Measurements from ENCODE around the gene SCARB1. TPM values are rescaled to one million over a fixed set of nuclear protein-coding genes. Genes with fewer than 3 reads are reported as not detected.

Gene SCARB1
- total and polyA plus RNA-seq, 2 of the 13 experiments (the other 11 are each of a cell fraction or from before 2014, with no cell fraction given): 63.4 to 160 TPM

DNA sequence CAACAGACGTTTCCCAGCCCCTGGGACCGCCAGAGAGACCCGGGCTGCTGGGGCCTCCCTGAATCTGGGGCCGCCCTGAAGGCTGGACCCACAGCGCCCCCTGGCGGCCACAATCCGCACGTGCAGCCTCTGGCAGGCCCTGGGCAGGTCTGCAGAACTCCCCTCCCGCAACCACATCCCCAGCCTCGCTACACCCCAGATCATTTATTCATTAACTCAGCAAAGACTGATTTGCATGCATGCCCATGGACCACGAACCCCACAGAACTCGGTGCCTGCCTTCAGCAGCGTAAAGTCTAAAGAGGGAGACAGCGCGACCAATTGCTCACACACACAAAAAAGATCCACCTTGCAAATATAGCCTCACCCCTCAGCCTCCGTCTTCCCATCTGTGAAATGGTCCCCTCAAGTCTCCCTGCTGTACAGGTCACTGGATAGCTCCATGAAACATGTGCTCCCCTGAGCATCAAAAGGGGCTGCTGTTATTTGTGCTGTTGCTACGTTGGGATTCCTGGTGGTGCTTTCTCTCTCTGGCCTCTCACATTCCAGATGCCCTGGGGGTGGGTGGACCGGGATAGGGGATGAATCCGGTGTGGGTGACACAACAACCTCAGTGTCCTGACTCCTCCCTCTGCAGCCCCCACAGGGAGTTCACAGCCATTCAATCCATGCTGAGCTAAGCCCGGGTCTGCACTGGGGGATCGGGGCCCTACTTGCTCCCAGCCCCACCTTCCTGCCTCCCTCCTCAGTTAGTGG is 96.4 kb downstream of the SCARB1 start (continued):
- TF ChIP-seq, protein P1, sequence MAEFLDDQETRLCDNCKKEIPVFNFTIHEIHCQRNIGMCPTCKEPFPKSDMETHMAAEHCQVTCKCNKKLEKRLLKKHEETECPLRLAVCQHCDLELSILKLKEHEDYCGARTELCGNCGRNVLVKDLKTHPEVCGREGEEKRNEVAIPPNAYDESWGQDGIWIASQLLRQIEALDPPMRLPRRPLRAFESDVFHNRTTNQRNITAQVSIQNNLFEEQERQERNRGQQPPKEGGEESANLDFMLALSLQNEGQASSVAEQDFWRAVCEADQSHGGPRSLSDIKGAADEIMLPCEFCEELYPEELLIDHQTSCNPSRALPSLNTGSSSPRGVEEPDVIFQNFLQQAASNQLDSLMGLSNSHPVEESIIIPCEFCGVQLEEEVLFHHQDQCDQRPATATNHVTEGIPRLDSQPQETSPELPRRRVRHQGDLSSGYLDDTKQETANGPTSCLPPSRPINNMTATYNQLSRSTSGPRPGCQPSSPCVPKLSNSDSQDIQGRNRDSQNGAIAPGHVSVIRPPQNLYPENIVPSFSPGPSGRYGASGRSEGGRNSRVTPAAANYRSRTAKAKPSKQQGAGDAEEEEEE (CRISPR knock-in tag; IDR thresholded peaks at IDR 0.05; ENCODE audit: borderline replicate concordance): no peak
- TF ChIP-seq ZSCAN25 (CRISPR knock-in tag; IDR thresholded peaks at IDR 0.05): no peak
- TF ChIP-seq, protein P2, sequence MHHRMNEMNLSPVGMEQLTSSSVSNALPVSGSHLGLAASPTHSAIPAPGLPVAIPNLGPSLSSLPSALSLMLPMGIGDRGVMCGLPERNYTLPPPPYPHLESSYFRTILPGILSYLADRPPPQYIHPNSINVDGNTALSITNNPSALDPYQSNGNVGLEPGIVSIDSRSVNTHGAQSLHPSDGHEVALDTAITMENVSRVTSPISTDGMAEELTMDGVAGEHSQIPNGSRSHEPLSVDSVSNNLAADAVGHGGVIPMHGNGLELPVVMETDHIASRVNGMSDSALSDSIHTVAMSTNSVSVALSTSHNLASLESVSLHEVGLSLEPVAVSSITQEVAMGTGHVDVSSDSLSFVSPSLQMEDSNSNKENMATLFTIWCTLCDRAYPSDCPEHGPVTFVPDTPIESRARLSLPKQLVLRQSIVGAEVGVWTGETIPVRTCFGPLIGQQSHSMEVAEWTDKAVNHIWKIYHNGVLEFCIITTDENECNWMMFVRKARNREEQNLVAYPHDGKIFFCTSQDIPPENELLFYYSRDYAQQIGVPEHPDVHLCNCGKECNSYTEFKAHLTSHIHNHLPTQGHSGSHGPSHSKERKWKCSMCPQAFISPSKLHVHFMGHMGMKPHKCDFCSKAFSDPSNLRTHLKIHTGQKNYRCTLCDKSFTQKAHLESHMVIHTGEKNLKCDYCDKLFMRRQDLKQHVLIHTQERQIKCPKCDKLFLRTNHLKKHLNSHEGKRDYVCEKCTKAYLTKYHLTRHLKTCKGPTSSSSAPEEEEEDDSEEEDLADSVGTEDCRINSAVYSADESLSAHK (CRISPR knock-in tag; IDR thresholded peaks at IDR 0.05; ENCODE audit: borderline replicate concordance): no peak
- 0 out of 2 replicates have a peak, but pooled peaks have one; percentile 49 for TF ChIP-seq ZNF850 (CRISPR knock-in tag; conservative IDR thresholded peaks at IDR 0.05)
- no peak for TF ChIP-seq ZNF816 (CRISPR knock-in tag; IDR thresholded peaks at IDR 0.05; ENCODE audit: borderline replicate concordance)
- TF ChIP-seq, protein P3, sequence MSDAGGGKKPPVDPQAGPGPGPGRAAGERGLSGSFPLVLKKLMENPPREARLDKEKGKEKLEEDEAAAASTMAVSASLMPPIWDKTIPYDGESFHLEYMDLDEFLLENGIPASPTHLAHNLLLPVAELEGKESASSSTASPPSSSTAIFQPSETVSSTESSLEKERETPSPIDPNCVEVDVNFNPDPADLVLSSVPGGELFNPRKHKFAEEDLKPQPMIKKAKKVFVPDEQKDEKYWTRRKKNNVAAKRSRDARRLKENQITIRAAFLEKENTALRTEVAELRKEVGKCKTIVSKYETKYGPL (CRISPR knock-in tag; IDR thresholded peaks at IDR 0.05): no peak
- TF ChIP-seq KLF13 (CRISPR knock-in tag; IDR thresholded peaks at IDR 0.05): no peak
- TF ChIP-seq, protein P4, sequence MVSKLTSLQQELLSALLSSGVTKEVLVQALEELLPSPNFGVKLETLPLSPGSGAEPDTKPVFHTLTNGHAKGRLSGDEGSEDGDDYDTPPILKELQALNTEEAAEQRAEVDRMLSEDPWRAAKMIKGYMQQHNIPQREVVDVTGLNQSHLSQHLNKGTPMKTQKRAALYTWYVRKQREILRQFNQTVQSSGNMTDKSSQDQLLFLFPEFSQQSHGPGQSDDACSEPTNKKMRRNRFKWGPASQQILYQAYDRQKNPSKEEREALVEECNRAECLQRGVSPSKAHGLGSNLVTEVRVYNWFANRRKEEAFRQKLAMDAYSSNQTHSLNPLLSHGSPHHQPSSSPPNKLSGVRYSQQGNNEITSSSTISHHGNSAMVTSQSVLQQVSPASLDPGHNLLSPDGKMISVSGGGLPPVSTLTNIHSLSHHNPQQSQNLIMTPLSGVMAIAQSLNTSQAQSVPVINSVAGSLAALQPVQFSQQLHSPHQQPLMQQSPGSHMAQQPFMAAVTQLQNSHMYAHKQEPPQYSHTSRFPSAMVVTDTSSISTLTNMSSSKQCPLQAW (CRISPR knock-in tag; IDR thresholded peaks at IDR 0.05): peak; percentile 49; the same call in 1 of the 2 replicates
- no peak for TF ChIP-seq MEIS1 (CRISPR knock-in tag; IDR thresholded peaks at IDR 0.05; ENCODE audit: borderline replicate concordance)
- TF ChIP-seq ZNF496 (CRISPR knock-in tag; IDR thresholded peaks at IDR 0.05; ENCODE audit: insufficient replicate concordance): no peak
- no peak for TF ChIP-seq POLR2AphosphoS5 (IDR thresholded peaks at IDR 0.05; ENCODE audit: low read depth, low read length)
- TF ChIP-seq, protein P5, sequence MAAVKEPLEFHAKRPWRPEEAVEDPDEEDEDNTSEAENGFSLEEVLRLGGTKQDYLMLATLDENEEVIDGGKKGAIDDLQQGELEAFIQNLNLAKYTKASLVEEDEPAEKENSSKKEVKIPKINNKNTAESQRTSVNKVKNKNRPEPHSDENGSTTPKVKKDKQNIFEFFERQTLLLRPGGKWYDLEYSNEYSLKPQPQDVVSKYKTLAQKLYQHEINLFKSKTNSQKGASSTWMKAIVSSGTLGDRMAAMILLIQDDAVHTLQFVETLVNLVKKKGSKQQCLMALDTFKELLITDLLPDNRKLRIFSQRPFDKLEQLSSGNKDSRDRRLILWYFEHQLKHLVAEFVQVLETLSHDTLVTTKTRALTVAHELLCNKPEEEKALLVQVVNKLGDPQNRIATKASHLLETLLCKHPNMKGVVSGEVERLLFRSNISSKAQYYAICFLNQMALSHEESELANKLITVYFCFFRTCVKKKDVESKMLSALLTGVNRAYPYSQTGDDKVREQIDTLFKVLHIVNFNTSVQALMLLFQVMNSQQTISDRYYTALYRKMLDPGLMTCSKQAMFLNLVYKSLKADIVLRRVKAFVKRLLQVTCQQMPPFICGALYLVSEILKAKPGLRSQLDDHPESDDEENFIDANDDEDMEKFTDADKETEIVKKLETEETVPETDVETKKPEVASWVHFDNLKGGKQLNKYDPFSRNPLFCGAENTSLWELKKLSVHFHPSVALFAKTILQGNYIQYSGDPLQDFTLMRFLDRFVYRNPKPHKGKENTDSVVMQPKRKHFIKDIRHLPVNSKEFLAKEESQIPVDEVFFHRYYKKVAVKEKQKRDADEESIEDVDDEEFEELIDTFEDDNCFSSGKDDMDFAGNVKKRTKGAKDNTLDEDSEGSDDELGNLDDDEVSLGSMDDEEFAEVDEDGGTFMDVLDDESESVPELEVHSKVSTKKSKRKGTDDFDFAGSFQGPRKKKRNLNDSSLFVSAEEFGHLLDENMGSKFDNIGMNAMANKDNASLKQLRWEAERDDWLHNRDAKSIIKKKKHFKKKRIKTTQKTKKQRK (IDR thresholded peaks at IDR 0.05; ENCODE audit: low read length): no peak
- peak; percentile 82; the same call in 1 of the 2 replicates for TF ChIP-seq ADNP (CRISPR knock-in tag; IDR thresholded peaks at IDR 0.05)
- no peak for TF ChIP-seq ZNF354B (CRISPR knock-in tag; IDR thresholded peaks at IDR 0.05)
- TF ChIP-seq HNRNPH1 (optimal IDR thresholded peaks at IDR 0.05; ENCODE audit: low read depth, low read length): no peak
- no peak for TF ChIP-seq ZNF878 (CRISPR knock-in tag; IDR thresholded peaks at IDR 0.05)
- peak; percentile 72; the same call in 1 of the 2 replicates for TF ChIP-seq CHD4 (IDR thresholded peaks at IDR 0.05; ENCODE audit: borderline replicate concordance, low read length)
- peak; percentile 49; the same call in 1 of the 2 replicates for TF ChIP-seq ERF (CRISPR knock-in tag; IDR thresholded peaks at IDR 0.05)
- no peak for TF ChIP-seq MTA3 (CRISPR knock-in tag; IDR thresholded peaks at IDR 0.05)
